GM12875 (cell line): ENCODE measurements around the gene ABCC1.

Experiments
- H3K4me3 ChIP-seq: one replicate; pipeline ENCODE4 v1.5.1; 2011; ENCODE audit warnings: low read depth, low read length, control low read depth
- TF ChIP-seq, protein P1 (sequence below): IDR thresholded peaks from 2 replicates; pipeline ENCODE4 v1.5.1; 2011; ENCODE audit warnings: low read depth, mild to moderate bottlenecking, control low read depth, inconsistent platforms, low read length, moderate library complexity, borderline replicate concordance; ENCODE audit not compliant: insufficient read depth

Gene ABCC1

DNA sequence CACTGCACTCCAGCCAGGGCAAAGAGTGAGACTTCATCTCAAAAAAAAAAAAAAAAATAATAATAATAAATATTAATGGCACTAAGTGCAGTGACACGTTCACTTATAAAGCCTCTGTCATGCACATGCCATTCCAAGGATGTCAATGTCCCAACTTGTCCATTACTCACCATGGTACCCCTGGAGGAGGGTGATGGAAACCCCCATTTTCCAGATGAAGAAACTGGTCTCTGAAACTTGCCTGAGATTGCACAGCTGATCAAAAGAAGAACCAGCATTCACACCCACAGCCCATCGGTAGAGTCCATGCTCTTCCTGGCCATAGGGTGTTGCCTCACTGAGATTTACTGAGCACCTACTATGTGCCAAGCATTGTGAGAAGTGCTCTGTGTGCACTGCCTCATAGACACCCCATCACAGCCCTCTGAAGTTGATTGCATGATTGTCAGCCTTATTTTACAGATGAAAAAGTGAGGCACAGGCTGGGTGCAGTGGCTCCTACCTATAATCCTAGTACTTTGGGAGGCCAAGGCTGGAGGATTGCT lies 123.7 kb downstream of the ABCC1 start:
- no peak overlapping the region for H3K4me3 ChIP-seq
- TF ChIP-seq, protein P1, sequence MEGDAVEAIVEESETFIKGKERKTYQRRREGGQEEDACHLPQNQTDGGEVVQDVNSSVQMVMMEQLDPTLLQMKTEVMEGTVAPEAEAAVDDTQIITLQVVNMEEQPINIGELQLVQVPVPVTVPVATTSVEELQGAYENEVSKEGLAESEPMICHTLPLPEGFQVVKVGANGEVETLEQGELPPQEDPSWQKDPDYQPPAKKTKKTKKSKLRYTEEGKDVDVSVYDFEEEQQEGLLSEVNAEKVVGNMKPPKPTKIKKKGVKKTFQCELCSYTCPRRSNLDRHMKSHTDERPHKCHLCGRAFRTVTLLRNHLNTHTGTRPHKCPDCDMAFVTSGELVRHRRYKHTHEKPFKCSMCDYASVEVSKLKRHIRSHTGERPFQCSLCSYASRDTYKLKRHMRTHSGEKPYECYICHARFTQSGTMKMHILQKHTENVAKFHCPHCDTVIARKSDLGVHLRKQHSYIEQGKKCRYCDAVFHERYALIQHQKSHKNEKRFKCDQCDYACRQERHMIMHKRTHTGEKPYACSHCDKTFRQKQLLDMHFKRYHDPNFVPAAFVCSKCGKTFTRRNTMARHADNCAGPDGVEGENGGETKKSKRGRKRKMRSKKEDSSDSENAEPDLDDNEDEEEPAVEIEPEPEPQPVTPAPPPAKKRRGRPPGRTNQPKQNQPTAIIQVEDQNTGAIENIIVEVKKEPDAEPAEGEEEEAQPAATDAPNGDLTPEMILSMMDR = no peak

DNA sequence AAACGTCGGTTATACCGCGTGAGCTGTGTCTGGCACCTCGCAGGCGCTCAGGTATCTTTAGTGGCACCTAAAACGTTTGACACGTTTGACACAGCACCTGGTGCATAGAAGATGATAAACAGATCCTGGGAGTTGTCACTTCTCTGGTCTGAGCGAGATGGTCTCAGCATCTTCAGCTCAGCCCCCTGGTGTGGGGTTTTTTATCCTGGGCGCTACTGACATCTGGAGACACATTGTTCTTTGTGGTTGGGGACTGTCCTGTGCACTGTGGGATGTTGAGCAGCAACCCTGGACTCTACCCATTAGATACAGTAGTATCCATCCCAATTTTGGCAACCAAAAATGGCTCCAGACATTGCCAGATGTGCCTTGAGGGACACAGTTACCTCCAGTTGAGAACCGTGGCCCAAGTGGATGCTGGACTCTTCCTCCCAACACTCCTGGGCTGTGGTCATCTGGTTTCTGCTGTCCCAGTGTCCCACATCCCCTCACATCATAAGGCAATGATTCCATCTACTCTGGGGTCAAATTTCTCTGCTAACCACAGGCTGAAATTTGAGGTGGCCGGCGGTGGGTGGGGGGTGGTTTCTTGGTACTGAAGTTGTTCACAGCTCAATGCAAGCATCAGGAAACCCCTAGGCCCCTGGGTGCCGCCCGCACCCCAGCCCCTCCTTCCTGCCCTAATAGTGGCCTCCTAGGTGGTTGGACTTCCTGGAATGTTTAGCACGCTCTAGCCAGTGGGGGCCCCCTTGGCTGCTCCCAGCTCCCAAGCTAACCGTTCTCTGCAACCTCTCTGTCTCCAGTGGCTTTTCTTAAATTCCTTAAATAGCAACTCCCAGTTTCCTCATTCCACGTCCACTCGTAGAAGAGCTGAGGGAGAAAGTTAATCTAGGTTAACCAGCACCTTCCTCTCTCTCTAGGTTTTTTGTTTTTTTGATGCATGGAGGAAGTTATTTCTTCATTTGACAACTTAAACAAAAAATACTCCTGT lies 124.8 kb downstream of the ABCC1 start:
- no peak overlapping the region for H3K4me3 ChIP-seq
- TF ChIP-seq, protein P1 = no peak

DNA sequence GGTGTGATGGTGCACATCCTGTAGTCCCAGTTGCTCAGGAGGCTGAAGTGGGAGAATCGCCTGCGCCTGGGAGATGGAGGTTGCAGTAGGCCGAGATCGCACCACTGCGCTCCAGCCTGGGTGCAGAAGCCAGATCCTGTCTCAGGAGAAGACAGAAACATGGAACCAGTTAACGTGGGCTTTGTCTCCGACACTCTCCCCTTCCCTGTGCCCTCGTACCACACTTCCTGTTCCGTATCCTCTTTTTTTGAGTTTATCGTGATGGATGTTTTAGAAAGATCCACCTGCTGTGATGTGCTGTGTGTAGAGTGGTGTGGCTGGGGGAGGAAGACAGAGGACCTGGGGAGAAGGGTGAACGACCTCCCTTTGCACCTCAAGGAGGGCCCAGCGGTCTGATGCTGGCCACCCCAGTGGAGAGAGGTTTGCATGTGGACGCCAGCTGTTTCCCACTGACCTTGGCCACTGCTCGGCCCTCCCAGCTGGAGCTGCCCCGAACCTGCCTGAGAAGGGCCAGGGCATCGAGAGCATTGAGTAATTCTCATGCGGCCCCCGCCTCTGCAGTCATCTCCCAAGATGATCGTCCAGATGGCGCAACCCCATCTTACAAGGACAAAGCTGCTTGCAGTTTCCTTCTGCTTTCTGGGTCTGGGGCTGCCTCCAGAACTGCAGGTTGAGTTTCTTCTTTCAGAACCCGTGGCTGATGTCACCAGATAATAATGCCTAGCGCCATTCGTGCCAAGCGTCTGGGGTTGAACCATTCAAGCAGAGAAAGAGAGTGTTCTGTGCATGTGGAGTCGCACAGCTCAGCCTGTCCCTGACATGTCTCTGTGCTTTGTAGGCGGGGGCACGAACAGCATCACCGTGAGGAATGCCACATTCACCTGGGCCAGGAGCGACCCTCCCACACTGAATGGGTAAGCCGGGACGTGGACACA lies 126.3 kb downstream of the ABCC1 start:
- H3K4me3 ChIP-seq = no peak overlapping the region
- TF ChIP-seq, protein P1 = no peak

DNA sequence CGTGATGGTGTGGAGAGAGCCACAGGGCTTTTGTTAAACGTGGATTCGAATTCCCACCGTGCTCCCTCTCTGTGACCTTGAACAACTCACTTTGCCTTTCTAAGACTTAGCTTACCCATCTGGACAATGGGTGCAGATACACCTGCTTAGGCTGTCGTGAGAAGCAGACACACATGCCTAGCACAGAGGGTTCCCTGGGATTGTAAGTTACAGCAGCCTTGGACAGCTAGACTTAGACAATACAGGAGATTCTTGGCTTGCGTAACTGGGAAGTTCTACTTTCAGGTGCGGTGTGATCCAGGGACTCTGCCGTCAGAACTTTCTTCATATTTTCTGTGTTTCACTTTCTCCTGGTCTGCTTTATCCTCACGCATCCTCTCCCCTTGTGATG lies 127.0 kb downstream of the ABCC1 start:
- no peak overlapping the region for H3K4me3 ChIP-seq
- TF ChIP-seq, protein P1 = no peak

DNA sequence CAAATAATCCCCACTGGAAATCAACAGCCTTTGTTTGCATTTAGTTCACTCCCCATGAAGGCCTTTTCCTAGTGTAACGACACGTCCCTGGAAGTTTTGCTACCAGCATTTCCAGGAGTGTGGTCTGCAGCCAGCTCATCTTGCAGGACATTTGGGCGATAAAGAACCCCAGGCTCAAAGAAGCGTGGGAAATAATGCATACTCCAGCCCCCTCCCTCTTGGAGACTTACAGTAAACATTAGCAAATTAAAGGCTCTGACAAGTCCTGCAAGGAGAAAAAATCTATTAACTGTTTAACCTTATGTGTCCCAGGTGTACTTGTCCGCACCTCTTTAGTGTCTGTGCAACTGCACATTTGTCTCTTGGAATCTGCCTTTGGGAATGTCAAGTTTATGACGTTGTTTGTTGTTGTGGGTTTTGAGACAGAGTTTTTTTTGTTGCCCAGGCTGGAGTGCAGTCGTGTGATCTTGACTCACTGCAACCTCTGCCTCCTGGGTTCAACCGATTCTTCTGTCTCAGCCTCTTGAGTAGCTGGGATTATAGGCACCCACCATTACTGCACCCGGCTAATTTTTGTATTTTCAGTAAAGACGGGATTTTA lies 131.1 kb downstream of the ABCC1 start:
- no peak overlapping the region for H3K4me3 ChIP-seq
- TF ChIP-seq, protein P1 = no peak

DNA sequence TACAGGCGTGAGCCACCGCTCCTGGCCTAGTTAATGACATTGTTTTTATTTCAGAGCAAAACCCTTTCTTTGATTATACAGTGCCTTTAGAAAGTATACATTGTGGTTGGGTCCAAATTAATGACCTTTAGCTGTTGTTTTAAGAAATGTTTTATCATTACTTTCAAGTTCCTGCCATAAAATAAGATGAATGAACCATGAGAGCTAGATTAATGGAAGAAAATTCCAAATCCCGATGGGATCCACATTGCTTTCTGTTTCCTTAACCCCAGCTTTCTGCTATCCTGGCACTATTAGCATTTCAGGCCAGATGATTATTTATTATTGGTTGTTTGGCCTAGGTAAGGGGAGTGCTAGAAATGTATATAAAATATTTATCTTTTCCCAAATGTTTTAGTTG lies 131.7 kb downstream of the ABCC1 start:
- TF ChIP-seq, protein P1 = no peak

More for the DNA sequence above, 131.7 kb downstream of the ABCC1 start:
- H3K4me3 ChIP-seq = no peak overlapping the region
